ENCODE data around the gene MYO3B.

- TF ChIP-seq CTCF (IDR thresholded peaks at IDR 0.05) (no peak), ZFX (IDR thresholded peaks at IDR 0.05; ENCODE audit: borderline replicate concordance) (no peak)
Observed at GRCh38 chr2:170214309-170214948, 36.5 kb downstream of the MYO3B start.
